GM19463 (cell line): Measurements from ENCODE around the gene CYB5R3.
"Not testable (repeated sequence)": the region's sequence is repeated elsewhere in the genome, so short reads cannot be mapped to it uniquely, and the experiment has no call there.

Source experiments
- ATAC-seq: cut with Tn5 transposase; IDR thresholded peaks from one replicate; pipeline ENCODE4 v1.9.1; 2021; ENCODE audit warnings: mild to moderate bottlenecking, moderate library complexity; ENCODE audit not compliant: unreplicated experiment

Gene CYB5R3

DNA sequence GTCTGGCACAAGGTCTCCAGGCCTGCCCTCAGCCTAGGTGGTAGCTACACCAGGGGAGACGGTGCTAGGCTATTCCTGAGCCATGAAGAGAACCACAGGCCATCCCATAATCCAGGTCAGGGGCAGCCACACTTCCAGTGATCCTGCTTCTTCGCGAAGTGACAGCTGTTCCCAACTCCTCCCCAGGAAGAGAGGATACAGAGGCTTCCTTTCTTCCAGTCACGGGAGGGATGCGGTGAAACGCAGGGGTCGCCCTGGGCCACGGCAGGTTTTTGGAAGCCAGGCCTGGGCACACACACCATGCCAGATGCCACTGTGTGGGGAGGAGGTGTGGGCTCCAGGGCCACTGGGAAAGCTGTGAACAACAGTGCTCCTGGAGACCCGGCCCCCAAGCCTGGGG lies 72.1 kb downstream of the CYB5R3 start:
- not testable (repeated sequence) for ATAC-seq

GRCh38 chr22:42575996-42576574 lies 73.1 kb downstream of the CYB5R3 start:
- not testable (repeated sequence) for ATAC-seq

DNA sequence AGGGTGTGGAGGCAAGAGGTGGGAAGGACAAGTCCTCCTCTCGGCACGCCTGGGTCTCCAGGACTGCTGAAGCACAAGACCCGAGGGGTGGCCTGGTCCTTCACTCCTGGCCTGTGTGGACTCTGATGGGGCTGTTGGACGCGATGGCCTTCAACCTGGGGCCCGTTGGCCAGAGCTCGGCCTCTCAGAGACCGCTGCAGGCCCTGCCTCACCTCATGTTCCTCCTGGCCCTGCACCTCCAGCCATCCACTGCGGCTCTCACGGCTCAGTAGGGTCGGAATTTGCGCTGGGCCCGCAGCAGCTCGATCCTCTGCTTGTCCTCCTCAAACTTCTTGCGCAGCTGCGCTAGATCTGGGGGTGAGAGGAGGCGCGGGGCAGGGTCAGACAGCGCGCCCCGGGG lies 74.7 kb downstream of the CYB5R3 start:
- not testable (repeated sequence) for ATAC-seq

- not testable (repeated sequence) for ATAC-seq
Observed at GRCh38 chr22:42574046-42574445, 75.1 kb downstream of the CYB5R3 start.

- ATAC-seq = not testable (repeated sequence)
Observed at GRCh38 chr22:42571068-42571467, 78.1 kb downstream of the CYB5R3 start.

DNA sequence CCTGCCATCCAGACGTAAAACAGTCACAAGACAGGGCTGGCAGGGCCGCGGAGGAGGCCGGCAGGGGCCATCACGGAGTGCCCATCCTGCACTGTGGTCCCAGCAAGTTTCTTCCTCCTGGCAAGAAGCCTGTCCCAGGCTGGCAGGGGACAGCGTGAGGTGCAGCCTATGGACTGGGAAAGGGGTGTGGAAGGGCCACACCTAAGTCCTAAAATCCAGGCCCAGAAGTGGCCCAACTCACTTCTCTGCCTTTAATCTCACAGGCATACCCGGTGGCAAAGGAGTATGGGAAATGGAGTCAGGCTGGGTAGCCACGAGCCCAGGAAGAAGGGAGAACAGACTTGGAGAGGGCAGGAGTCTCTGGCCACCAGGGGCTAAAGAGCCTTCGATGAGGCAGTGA lies 78.6 kb downstream of the CYB5R3 start:
- not testable (repeated sequence) for ATAC-seq

GRCh38 chr22:42567950-42568349 lies 81.2 kb downstream of the CYB5R3 start:
- ATAC-seq = not testable (repeated sequence)
